Endothelial cell of umbilical vein (primary cell): Measurements from ENCODE around the gene GRAMD2B. TPM values are rescaled to one million over a fixed set of nuclear protein-coding genes. Genes with fewer than 3 reads are reported as not detected.

Experiments used
- BruUV-seq: library from RNA; stranded (reverse); fragments of 400-500 nt; replicated peaks from 2 replicates; lab custom pipeline; 2021; lab: Mats Ljungman, UMichigan
- CTCF ChIA-PET: fragments of 300-600, 350-600 bp; sonication (Branson Sonifier 250); formaldehyde crosslinking; loops from one replicate; lab custom pipeline; 2021; ENCODE audit warnings: antibody characterized with exemption, inconsistent platforms; lab: Charles Lee
- POLR2A ChIA-PET: fragments of 300-600, 350-600 bp; sonication (Branson Sonifier 250); formaldehyde crosslinking; loops from one replicate; lab custom pipeline; 2021; ENCODE audit warnings: antibody characterized with exemption, inconsistent platforms; lab: Charles Lee
- DNase-seq: peaks from one replicate; pipeline ENCODE4 v3.0.0-alpha.2; 2011; ENCODE audit warnings: low read depth, low spot score
- FAIRE-seq: peaks from 2 replicates; lab custom pipeline; 2011; peaks lifted over from hg19 to GRCh38; lab: Jason Lieb, UNC
- H2AFZ ChIP-seq: 2 replicates; pipeline ENCODE4 v1.6.0; 2012; ENCODE audit warnings: low read depth, low read length, control low read depth, inconsistent platforms
- H3K27ac ChIP-seq: 2 replicates; pipeline ENCODE4 v1.5.1; 2011; ENCODE audit warnings: low read depth, mild to moderate bottlenecking, control low read depth, low read length, moderate library complexity; ENCODE audit not compliant: insufficient read depth
- H3K27me3 ChIP-seq, 2 experiments: 2 replicates each; pipeline versions ENCODE4 v1.6.0 to v1.6.1; 2011; ENCODE audit warnings: low read length in 2 of 2, mixed read lengths in 1 of 2; ENCODE audit not compliant: control insufficient read depth in 2 of 2, insufficient read depth in 2 of 2
- H3K36me3 ChIP-seq, 2 experiments: 2 replicates in 1 of 2; 3 replicates in 1 of 2; pipeline ENCODE4 v1.5.1; 2011; ENCODE audit warnings: low read length in 2 of 2, mild to moderate bottlenecking in 1 of 2, moderate library complexity in 1 of 2; ENCODE audit not compliant: control insufficient read depth in 2 of 2, insufficient read depth in 2 of 2; ENCODE audit errors: extremely low read depth in 1 of 2
- H3K4me1 ChIP-seq: 3 replicates; pipeline ENCODE4 v1.5.1; 2011; ENCODE audit warnings: mild to moderate bottlenecking, low read length; ENCODE audit not compliant: control insufficient read depth, insufficient read depth; ENCODE audit errors: extremely low read depth
- H3K4me2 ChIP-seq: 2 replicates; pipeline ENCODE4 v1.6.1; 2011; ENCODE audit warnings: low read length, control low read depth, mixed read lengths; ENCODE audit not compliant: insufficient read depth
- H3K4me3 ChIP-seq, 3 experiments: fragments of 200-600 bp in 1 of 3; sonication (generic), shearing (Covaris generic) in 1 of 3; replicated peaks in 1 of 3; 2 replicates each; pipeline ENCODE4 v1.5.1; 2011 to 2016; ENCODE audit warnings: control low read depth in 3 of 3, low read length in 3 of 3, mild to moderate bottlenecking in 2 of 3, inconsistent platforms in 1 of 3, low read depth in 1 of 3, moderate library complexity in 1 of 3; ENCODE audit not compliant: insufficient read depth in 1 of 3
- H3K79me2 ChIP-seq: 2 replicates; pipeline ENCODE4 v1.6.0; 2012; ENCODE audit warnings: low read length, inconsistent platforms; ENCODE audit not compliant: control insufficient read depth, insufficient read depth
- H3K9ac ChIP-seq: replicated peaks from 2 replicates; pipeline ENCODE3; 2011; ENCODE audit warnings: low read length, control low read depth; ENCODE audit not compliant: insufficient read depth; ENCODE audit errors: extremely low read depth
- H3K9me1 ChIP-seq: replicated peaks from 3 replicates; pipeline ENCODE4 v1.6.0; 2011; ENCODE audit warnings: mild to moderate bottlenecking, low read length; ENCODE audit not compliant: control insufficient read depth, insufficient read depth; ENCODE audit errors: extremely low read depth
- H3K9me3 ChIP-seq: replicated peaks from 2 replicates; pipeline ENCODE4 v1.5.1; 2012; ENCODE audit warnings: low read length, inconsistent platforms; ENCODE audit not compliant: control insufficient read depth, insufficient read depth
- H4K20me1 ChIP-seq: replicated peaks from 2 replicates; pipeline ENCODE3; 2011; ENCODE audit warnings: mild to moderate bottlenecking, low read length; ENCODE audit not compliant: control insufficient read depth, insufficient read depth; ENCODE audit errors: extremely low read depth
- EZH2 ChIP-seq: IDR thresholded peaks from 2 replicates; pipeline ENCODE4 v1.6.1; 2012; ENCODE audit warnings: borderline replicate concordance, low read depth, mild to moderate bottlenecking, moderate library complexity, low read length, inconsistent platforms; ENCODE audit not compliant: severe bottlenecking
- FOS ChIP-seq: IDR thresholded peaks from 2 replicates; pipeline ENCODE4 v1.6.1; 2011; ENCODE audit warnings: mild to moderate bottlenecking, low read length, moderate library complexity, borderline replicate concordance; ENCODE audit not compliant: insufficient read depth
- GATA2 ChIP-seq: IDR thresholded peaks from 2 replicates; pipeline ENCODE4 v1.7.0; 2011; ENCODE audit warnings: low read depth, mild to moderate bottlenecking, moderate library complexity, mixed read lengths, low read length; ENCODE audit not compliant: insufficient read length, insufficient read depth
- JUN ChIP-seq: IDR thresholded peaks from 2 replicates; pipeline ENCODE4 v1.6.1; 2011; ENCODE audit warnings: borderline replicate concordance, low read depth; ENCODE audit not compliant: insufficient read length, insufficient read depth
- MYC ChIP-seq: IDR thresholded peaks from one replicate; pipeline ENCODE4 v1.6.1; 2011; ENCODE audit warnings: mild to moderate bottlenecking, low read depth, low read length
- POLR2A ChIP-seq: IDR thresholded peaks from 2 replicates; pipeline ENCODE4 v1.6.1; 2012; ENCODE audit warnings: low read depth, mild to moderate bottlenecking, control low read depth, low read length
- POLR2AphosphoS5 ChIP-seq: IDR thresholded peaks from 2 replicates; pipeline ENCODE4 v1.6.1; 2012; ENCODE audit warnings: low read depth, mild to moderate bottlenecking, control low read depth, low read length, moderate library complexity; ENCODE audit not compliant: insufficient read depth
- dilution Hi-C: fragments of 300-500 bp; cut with MboI; formaldehyde crosslinking; loops from one replicate; pipeline ENCODE4 v1.15.0; 2019; ENCODE audit warnings: low sequenced_read_pairs; ENCODE audit not compliant: extremely low pct_ligation_motif_present
- intact Hi-C: fragments of 100-400 bp; cut with micrococcal nuclease; formaldehyde crosslinking; loops from one replicate; pipeline ENCODE4 v1.10.0; 2022
- polyA plus RNA-seq, 4 experiments: library from polyadenylated mRNA; depleted of rRNA in 3 of 4; stranded (reverse) in 3 of 4; unstranded in 1 of 4; fragments of >200 nt; gene quantifications; 2 replicates each; pipeline versions ENCODE4 v1.2.1 to v1.2.3, GENCODE V29; 2011 to 2012; ENCODE audit warnings: missing spikeins in 1 of 4
- total RNA-seq: library from RNA; stranded (reverse); gene quantifications from 2 replicates; pipeline ENCODE4 v1.2.3, GENCODE V29; 2021
- TF ChIP-seq, protein P1 (sequence below), 2 donors: IDR thresholded peaks; 1 replicate in 1 of 2; 2 replicates in 1 of 2; pipeline ENCODE4 v1.5.1; 2011; ENCODE audit warnings: low read length in 2 of 2, mild to moderate bottlenecking in 2 of 2, moderate library complexity in 2 of 2, control low read depth in 1 of 2, inconsistent platforms in 1 of 2, low read depth in 1 of 2; ENCODE audit not compliant: insufficient read depth in 1 of 2; ENCODE audit errors: extremely low read depth in 1 of 2
- TF ChIP-seq, protein P2 (sequence below): IDR thresholded peaks from 2 replicates; pipeline ENCODE4 v1.6.1; 2011; ENCODE audit not compliant: insufficient read depth, insufficient read length

The GRAMD2B gene
- total and polyA plus RNA-seq, 2 donors (not counting 3 experiments of a cell fraction or from before 2014, with no cell fraction given), result 2.0 to 5.5 TPM

DNA sequence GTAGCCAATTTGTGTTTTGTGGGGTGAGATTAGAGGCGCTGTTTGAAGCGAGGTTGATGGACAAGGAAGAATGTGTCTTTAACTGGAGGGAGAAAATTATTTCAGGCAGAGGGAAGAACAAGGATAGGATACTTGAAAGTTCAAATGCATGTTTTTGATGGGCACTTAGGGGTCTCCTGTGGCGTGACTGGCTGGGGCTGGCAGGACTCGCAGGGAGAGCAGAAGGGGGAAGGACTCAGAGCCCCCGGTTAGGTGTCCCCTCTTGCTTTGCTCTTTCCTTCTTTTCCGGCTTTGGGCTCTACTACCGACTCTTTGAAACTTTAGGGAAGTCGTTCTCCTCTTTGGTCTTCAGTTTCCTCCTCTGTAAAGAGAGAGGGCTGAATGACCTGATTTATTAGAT lies 12.1 kb downstream of the GRAMD2B start:
- Histone ChIP-seq H3K4me1 (no peaks in the 10 kb centered on the region), H3K79me2 (no peaks in the 10 kb centered on the region), H3K4me3 (no peak overlapping the region), H3K9me3 (no peaks in the 10 kb centered on the region), H3K36me3 (no peaks in the 10 kb centered on the region), H3K27ac (no peak overlapping the region), H3K4me2 (no peak overlapping the region), H3K27me3 (no peaks in the 10 kb centered on the region), H2AFZ (no peak overlapping the region), H3K9ac (no peak overlapping the region), H3K9me1 (no peaks in the 10 kb centered on the region), H4K20me1 (no peaks in the 10 kb centered on the region)
- DNase-seq (no peak), FAIRE-seq (no peak)
- intact Hi-C loops (no loop called here), dilution Hi-C loops (no loop called here)
- TF ChIP-seq FOS, result no peak
- TF ChIP-seq, protein P1, sequence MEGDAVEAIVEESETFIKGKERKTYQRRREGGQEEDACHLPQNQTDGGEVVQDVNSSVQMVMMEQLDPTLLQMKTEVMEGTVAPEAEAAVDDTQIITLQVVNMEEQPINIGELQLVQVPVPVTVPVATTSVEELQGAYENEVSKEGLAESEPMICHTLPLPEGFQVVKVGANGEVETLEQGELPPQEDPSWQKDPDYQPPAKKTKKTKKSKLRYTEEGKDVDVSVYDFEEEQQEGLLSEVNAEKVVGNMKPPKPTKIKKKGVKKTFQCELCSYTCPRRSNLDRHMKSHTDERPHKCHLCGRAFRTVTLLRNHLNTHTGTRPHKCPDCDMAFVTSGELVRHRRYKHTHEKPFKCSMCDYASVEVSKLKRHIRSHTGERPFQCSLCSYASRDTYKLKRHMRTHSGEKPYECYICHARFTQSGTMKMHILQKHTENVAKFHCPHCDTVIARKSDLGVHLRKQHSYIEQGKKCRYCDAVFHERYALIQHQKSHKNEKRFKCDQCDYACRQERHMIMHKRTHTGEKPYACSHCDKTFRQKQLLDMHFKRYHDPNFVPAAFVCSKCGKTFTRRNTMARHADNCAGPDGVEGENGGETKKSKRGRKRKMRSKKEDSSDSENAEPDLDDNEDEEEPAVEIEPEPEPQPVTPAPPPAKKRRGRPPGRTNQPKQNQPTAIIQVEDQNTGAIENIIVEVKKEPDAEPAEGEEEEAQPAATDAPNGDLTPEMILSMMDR (IDR thresholded peaks at IDR 0.05; ENCODE audit: extremely low read depth in 1 of 2, insufficient read depth in 1 of 2, low read depth in 1 of 2, low read length in 2 of 2), result no peak
- no peak for TF ChIP-seq MYC
- TF ChIP-seq JUN, result no peak
- TF ChIP-seq GATA2, result no peak
- TF ChIP-seq, protein P2, sequence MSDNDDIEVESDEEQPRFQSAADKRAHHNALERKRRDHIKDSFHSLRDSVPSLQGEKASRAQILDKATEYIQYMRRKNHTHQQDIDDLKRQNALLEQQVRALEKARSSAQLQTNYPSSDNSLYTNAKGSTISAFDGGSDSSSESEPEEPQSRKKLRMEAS, result no peak
- TF ChIP-seq POLR2A, result no peak
- no peak for TF ChIP-seq EZH2
- no peak for TF ChIP-seq POLR2AphosphoS5
- POLR2A ChIA-PET, result no interaction called here
- CTCF ChIA-PET, result no interaction called here
- no TSS peak for BruUV-seq
